Stimulated activated CD8-positive, alpha-beta memory T cell treated with anti-CD3 and anti-CD28 coated beads, Interleukin-15, amount 100 ng/mL, for 4 hours (primary cell): ENCODE results near the gene MTMR6.

Experiments used
- DNase-seq, 2 donors: peaks; one replicate each; pipeline ENCODE4 v3.0.0-alpha.2; 2020; ENCODE audit warnings: low read depth in 2 of 2

Gene MTMR6

DNA sequence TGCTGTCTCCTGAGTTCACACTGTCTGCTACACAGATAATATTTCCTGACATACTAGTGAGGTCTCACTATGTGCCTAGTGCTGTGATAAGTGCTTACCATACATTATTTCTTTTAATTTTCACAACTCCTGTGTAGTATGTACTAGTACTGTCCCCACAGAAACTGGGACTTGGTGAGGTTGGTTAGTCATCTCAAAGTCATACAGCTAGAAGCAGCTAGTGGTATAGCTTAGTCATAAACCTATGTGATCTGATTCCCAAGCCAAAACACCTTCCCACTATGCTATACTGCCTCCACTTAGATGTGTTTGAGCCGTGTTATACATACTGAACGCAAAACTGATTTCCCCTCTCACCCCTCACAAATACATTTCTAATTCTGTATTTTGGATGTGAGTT lies 10.5 kb downstream of the MTMR6 start:
- DNase-seq, result no peak

GRCh38 chr13:25268561-25268960 lies 18.7 kb downstream of the MTMR6 start:
- no peak for DNase-seq

DNA sequence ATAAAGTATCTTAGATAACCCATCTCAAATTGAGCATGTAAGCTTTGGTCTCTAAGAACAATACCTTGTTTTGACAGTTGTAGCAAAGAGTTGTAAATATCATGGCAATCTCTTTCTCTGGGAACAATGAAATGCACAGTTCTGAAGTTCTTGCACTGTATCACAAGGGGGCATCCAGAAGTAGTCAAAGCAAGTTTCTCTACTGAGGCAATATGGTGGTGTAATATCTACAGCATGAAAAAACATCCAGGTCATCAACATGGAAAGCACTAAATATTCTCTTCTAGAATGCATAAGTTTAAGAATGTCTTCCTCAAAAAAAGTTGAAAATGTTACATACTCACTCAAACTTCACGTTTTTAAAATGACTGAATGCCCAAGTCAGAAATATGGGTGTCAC lies 19.6 kb downstream of the MTMR6 start:
- DNase-seq, result no peak

- DNase-seq, result no peak
These were observed 20.6 kb downstream of the MTMR6 start for GRCh38 chr13:25266706-25267105.

DNA sequence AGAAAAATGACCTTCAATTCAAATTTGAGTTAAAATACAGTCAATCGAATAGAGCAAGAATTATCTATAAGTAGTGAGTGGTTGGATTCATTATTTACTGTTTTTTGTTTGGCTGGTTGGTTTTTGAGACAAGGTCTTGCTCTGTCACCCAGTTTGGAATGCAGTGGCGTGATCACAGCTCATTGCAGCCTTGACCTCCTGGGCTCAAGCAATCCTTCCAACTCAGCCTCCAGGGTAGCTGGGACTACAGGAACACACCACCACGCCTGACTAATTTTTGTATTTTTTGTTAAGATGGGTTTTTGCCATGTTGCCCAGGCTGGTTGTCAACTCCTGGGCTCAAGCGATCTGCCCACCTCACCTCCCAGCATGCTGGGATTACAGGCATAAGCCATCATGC lies 25.0 kb downstream of the MTMR6 start:
- no peak for DNase-seq

DNA sequence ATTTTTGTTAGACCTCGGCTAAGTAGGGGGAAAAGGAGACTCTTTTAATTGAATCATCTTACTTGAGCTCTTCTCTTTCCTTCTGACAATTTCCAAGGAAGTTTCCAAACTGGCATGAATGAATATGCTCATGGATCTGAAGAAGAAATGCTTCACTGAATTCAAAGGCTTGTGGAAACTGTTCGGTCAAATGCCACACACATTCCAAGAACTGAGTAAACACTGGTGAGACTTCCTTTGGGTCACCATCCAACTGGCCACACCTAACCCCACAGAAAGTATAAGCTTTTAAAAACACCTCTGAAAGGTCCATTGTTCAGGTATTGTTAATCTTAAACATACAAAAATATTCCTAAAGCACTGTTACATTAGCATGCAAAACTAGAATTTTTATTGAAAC lies 33.6 kb downstream of the MTMR6 start:
- DNase-seq, result no peak

DNA sequence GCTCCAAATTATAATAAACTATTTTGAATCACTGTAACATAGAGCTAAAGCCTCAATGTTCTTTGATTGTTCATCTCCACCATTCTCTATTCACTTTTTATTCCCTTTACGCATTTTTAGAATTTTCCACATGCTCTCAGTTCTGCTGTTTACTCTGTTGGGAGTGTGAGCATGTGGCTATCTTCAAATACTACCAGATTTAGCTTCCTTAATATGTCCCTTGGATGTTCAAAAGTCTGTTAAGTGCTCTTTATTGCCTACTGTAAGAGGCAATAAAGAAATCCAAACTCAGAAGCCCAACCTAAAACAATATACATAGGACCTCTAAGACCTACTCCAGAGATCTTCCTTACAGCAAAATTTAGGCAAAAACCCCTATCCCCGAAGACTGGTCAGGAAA lies 34.5 kb downstream of the MTMR6 start:
- no peak for DNase-seq

- DNase-seq, result no peak
These were observed 35.1 kb downstream of the MTMR6 start for GRCh38 chr13:25252225-25252624.

DNA sequence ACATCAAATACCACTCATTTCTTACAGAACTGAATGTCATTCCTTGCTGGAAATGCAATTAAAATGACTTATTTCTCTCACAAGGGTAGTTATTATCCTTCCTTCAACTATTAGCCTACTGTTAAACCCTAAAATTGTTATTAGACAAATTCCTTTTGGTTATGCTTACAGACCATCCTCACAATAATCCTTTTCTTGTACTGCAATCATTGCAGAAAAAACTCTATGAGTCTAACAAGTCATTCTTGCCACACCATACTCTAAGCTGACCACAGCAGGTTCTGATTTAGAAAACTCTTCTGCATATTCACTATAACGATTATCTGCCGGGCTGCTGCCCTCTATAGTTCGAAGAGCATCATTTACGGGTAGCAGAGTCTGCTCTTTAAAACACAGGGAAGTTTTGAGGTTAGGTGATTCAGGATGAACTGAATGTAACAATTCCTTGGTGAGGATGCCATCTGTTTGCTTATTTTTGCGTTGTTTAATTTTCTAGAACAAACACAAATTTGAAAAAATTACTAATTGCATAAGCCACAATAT lies 38.2 kb downstream of the MTMR6 start:
- no peak for DNase-seq

GRCh38 chr13:25248071-25248470 lies 39.2 kb downstream of the MTMR6 start:
- DNase-seq, result no peak

GRCh38 chr13:25247360-25247759 lies 39.9 kb downstream of the MTMR6 start:
- DNase-seq, result no peak

DNA sequence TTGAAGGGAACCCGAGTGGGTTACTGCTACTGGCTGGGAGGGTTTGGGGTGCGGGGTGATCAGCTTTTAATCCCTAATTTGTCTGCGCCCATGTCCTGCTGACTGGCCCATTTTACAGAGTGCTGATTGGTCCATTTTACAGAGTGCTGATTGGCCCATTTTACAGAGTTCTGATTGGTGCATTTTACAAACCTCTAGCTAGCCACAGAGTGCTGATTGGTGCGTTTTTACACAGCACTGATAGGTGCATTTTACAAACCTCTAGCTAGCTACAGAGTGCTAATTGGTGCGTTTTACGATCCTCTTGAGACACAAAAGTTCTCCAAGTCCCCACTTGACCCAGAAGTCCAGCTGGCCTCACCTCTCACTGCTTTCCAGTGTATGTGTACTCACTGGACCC lies 43.2 kb downstream of the MTMR6 start:
- DNase-seq, result no peak

DNA sequence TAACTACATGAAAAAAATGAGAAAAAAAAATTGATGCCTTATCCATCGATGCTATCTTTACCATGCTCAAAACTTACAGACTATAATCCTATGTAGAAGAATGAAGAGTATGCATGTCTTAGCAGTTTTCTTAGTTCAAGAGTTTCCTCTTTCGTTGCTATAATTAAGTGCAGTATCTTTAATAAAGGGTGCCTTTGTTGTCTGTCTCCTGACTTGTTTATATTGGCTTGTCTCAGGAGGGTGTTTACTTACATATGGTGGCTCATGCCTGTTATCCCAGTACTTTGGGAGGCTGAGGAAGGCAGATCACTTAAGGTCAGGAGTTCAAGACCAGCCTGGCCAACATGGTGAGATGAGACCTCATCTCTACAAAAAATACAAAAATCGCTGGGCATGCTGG lies 44.3 kb downstream of the MTMR6 start:
- DNase-seq, result no peak

DNA sequence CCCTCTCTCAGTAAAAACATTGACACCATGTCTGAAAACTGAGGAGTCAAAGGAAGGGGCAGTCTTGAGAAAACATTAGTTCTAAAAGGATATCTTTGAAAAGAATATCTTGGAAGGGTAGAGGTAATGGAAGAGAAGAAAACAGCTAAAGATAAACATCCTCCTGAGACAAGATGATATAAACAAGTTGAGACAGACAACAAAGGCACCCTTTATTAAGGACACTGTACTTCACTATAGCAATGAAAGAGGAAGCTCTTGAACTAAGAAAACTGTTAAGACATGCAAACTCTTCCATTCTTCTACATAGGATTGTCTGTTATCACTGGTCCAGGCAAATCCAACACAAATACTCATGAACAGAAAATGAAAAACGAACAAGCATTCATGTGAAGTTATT lies 46.3 kb downstream of the MTMR6 start:
- no peak for DNase-seq

DNA sequence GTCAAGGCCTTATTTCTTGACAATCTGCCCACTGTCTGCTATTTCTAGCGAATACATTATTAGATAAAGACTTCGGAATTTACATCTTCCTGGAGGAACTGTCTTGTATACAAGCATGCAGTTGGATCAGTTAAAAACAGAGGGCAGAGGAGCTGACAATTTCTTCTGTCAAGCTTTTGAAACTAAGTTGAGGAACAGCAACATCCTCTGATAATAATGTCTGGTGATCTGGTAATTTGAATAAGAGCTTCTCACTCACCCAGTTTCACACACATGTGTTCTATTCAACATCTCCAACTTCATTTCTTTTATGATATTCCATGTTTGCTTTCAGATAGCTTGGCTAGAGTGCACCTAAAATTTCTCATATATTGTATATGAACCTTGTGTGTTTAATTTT lies 50.2 kb downstream of the MTMR6 start:
- DNase-seq, result no peak

DNA sequence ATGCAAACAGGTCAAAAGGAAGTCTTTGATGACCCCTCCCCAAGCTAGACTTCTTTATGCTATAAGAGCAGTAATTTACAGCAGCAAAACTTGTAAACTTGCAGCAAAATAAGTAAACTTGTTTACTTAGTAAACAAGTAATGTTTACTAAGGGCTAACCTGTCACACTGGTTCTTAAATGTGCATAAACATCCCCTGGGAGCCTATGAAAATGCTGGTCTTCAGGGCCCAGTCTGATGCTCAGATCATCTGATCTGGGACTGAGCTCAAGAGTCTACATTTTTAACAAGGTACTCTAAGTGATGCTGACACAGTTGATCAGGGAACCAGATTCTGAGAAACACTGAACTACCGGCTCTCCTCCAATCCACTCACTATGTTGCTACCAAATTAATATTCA lies 53.4 kb downstream of the MTMR6 start:
- no peak for DNase-seq

GRCh38 chr13:25232937-25233515 lies 54.3 kb downstream of the MTMR6 start:
- DNase-seq, result no peak

DNA sequence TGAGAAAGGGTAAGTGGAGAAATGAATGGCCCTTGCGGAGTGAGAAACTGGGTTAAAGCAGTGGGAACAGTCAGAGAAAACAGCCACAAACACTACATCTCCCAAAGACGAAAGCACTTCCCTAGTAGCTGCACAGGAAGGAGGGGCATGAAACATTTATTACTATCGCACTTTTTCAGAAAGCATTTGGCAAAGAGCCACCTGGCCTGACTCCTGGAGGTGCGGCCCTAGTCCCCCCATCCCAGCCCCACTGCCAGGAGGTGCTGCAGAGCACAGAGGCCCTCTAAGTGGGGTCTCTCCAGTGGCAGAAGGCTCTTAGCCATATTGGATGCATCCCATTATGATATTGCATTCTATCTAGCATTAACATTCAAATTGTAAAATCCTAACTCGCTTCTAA lies 55.8 kb downstream of the MTMR6 start:
- no peak for DNase-seq

DNA sequence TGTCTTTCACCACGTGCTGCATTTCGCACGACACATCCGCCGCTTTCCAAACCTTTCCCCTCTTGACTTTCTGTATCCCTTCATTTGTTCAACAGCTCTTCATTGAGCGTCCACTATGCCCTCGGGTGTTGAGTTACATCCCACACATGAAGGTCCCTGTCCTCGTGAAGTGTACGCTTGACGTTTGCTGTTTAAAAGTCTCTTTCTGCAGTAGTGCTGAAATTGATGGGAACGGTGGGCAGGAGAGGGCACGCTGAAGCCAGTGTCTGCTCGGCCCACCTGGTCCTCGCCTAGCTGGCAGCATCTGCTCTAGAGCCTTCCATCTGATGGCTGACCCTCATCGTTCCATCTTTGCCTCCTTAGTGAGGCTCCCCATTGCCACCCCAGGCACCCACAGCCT lies 59.6 kb downstream of the MTMR6 start:
- no peak for DNase-seq

- DNase-seq, result no peak
These were observed 61.3 kb downstream of the MTMR6 start for GRCh38 chr13:25225970-25226369.

GRCh38 chr13:25224151-25224550 lies 63.1 kb downstream of the MTMR6 start:
- DNase-seq, result no peak

GRCh38 chr13:25222740-25223139 lies 64.5 kb downstream of the MTMR6 start:
- no peak for DNase-seq

DNA sequence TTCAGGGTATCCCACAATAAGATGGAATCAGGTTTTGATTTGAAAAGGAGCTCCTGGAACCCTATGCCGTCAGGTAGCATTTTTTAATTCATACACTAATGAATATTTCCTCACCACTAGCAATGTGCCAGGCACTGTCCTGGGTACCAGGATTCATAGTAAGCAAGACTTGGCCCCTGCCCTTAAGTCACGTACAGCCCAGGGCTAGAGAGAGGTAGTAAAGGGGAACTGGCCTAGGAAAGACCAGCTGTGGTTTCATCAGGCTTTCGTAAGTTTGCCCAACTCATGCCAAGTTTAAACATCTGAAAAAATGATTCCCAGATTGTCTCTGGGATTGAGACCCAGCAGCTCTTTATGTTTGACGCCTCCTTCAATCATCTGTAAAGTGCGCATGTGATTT lies 69.3 kb downstream of the MTMR6 start:
- DNase-seq, result no peak
